ENCODE data around the gene BRINP1.

The BRINP1 gene

DNA sequence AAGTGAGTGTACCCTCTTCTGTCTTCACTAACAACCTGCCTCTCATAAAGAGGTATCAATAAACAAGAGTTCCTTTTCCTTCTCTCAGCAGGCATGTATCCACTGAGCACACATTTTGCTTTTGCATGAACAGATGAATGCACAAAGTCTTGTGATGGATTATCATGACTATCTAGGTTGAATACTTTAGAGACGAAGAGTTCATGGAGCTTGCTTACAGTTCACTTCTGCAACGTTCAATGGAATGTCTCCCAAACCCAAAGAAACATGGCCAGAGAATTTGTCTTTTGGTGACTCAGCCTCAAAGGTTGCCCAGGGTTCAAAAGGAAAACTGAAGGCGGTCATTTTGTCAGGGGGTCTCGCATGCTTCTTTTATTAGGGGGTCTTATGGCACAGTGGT, 55.4 kb downstream of the BRINP1 start:
- no peak for DNase-seq
- H3K4me3 Mint-ChIP-seq: no peak overlapping the region
- H3K27me3 Mint-ChIP-seq: no peaks in the 10 kb centered on the region
- peaks cover 8% of the 10 kb centered on the region for H3K9me3 Mint-ChIP-seq
- no peaks in the 10 kb centered on the region for H3K36me3 Mint-ChIP-seq (ENCODE audit: low read depth)
- no peak overlapping the region for H3K27ac Mint-ChIP-seq
- H3K4me1 Mint-ChIP-seq (ENCODE audit: low read depth): no peaks in the 10 kb centered on the region

DNA sequence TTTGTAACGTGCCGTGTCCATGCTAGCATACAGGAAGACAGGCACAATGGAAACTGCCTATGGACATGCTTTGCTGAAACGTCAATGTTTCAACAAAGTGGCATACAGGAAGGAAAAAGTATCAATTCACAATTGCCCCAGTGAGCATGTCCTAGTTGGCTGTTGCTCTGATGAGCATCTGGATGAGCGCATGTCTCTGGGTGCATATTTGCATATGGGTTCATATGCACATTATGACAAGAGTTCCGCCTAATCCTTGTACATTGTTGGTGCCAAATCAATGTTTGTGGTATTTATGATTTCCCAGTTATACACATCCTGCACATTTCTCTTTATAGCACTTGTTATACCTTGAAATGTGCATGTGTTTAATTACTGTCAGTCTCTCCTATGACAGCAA, 58.5 kb downstream of the BRINP1 start:
- H3K4me1 Mint-ChIP-seq (ENCODE audit: low read depth): no peaks in the 10 kb centered on the region
- DNase-seq: no peak
- H3K27me3 Mint-ChIP-seq: no peaks in the 10 kb centered on the region
- peaks cover 5% of the 10 kb centered on the region for H3K9me3 Mint-ChIP-seq
- no peak overlapping the region for H3K4me3 Mint-ChIP-seq
- no peak overlapping the region for H3K27ac Mint-ChIP-seq
- no peaks in the 10 kb centered on the region for H3K36me3 Mint-ChIP-seq (ENCODE audit: low read depth)

DNA sequence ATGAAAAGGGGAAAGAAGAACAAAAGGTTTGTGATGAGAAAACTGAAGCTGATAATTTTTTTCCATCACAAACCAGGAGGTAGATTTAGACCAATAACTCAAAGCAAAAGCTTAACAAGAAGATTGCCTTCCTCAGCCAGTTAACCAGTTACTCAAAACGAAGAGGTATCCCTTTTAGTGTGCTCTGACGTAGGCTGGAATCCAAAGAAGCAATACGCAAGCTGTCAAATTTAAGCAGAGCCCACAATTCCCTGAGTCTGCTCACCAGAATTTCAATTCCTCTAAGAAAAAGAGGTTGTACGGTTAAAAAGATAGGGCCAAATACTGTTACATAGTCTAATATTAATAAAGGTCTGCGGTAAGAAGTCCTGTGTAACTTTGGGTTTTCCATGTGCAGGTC, 61.8 kb downstream of the BRINP1 start:
- DNase-seq: no peak
- Mint-ChIP-seq H3K36me3 (ENCODE audit: low read depth) (no peaks in the 10 kb centered on the region), H3K27me3 (no peaks in the 10 kb centered on the region), H3K9me3 (no peaks in the 10 kb centered on the region), H3K4me3 (no peak overlapping the region), H3K27ac (no peak overlapping the region), H3K4me1 (ENCODE audit: low read depth) (no peaks in the 10 kb centered on the region)

DNA sequence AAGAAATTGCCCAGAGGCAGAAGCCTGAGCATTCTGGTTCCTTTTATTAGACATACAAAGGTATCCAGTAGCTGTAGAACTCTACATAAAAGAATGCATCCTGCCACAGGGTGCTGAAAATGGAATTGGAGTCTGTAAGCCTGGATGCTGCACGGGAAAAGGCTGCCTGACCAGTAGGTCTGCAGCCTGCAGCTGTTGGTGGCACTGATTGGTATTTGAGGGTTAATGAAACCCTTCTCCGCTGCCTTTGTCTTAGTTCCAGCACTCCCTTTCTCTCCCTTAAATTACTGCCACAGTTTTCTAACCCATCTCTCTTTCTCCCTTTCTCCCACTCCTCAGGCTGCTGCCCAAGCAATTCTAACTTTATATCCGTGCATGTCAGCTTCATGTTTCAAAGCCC, 64.7 kb downstream of the BRINP1 start:
- H3K27ac Mint-ChIP-seq: no peak overlapping the region
- no peak for DNase-seq
- H3K36me3 Mint-ChIP-seq (ENCODE audit: low read depth): no peaks in the 10 kb centered on the region
- H3K4me1 Mint-ChIP-seq (ENCODE audit: low read depth): no peaks in the 10 kb centered on the region
- no peak overlapping the region for H3K4me3 Mint-ChIP-seq
- no peaks in the 10 kb centered on the region for H3K9me3 Mint-ChIP-seq
- no peaks in the 10 kb centered on the region for H3K27me3 Mint-ChIP-seq

DNA sequence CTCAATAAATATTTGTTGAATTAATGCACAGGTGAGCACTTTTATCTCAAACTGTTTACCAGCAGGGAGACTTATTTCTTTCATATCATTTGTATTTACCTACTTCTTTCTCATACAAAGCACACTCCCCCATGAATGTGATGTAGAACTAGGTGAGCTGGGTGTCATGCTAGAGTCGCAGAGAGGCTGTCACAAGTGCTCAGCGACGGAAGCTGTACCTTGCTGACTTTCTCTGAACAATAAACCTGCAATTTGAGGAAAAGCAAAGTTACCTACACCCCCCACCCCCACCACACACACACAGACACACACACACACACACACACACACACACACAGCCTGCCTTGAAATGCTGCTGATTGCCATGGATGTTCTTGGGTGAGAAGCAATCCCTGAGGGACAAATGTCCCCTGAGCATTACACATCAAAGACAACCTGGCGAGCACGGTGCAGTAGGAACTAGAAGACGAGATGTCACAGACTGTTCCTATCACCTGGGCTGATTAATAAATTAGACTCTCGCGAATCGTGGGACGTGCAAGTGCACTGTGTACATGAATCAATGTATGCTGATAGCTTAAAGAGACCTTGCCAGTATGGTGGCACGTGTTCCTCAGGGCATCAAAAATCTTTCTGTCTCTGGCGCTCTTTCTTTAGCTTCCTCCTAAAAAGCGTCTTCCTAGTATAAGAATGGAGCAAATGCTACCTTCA, 66.1 kb downstream of the BRINP1 start:
- Mint-ChIP-seq H3K36me3 (ENCODE audit: low read depth) (no peaks in the 10 kb centered on the region), H3K4me1 (ENCODE audit: low read depth) (no peaks in the 10 kb centered on the region), H3K4me3 (no peak overlapping the region), H3K27me3 (no peaks in the 10 kb centered on the region), H3K9me3 (peaks cover 3% of the 10 kb centered on the region), H3K27ac (no peak overlapping the region)
- no peak for DNase-seq

DNA sequence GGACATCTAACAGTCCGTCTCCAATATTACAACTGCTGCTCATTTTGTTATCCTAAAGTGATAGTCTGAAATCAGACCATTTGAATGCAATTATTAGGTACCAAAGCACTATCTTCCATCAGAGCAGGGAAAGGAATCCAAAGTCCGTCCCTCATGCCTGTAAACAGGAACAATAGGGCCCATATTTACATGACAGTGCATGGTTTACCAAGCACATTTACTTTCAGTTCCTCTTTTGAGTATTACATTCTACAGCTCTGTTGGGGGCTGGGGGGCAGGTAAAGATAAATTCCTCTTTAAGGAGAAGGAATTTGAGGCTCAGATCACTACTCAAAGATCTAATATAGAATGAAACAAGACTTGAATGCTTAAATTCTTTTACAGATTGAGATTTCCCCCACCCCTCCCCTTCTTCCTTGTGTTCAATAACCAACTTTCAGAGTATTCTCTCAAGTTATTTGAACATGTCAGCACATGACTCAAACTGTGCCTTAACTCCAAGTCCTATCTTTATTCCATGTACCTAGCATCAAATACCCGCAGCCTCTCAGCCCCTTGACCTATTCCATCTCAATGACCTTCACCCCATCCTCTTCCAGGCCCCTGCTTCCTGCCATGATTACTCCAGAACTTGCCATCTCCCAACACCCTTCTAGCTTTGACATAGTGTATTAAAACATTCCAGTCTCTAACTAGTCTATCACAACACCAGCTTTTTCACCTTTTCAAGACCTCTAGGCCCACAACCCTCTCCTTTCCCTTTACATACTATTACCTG, 71.0 kb downstream of the BRINP1 start:
- Mint-ChIP-seq H3K27ac (no peak overlapping the region), H3K9me3 (peaks cover 3% of the 10 kb centered on the region), H3K4me1 (ENCODE audit: low read depth) (no peaks in the 10 kb centered on the region), H3K27me3 (no peaks in the 10 kb centered on the region), H3K4me3 (no peak overlapping the region), H3K36me3 (ENCODE audit: low read depth) (no peaks in the 10 kb centered on the region)
- DNase-seq: no peak

DNA sequence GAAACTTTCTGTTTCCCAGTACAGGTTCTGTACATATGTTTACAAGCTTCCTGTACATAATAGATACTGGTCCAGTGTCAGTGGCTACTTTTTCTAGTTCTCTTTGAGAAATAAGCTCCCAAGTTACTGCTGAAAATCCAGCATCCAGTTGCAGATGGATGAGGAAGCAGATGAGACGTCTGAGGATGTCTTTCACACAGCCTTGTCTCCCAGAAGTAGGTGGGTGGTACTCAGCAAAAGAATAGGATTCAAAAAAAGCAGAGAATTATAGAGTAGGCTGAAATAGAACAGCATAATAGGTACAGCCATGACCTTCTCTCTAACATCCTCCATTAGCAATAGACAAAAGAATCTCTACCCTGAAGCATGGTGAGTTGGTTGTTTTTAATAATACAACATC, 77.7 kb downstream of the BRINP1 start:
- Mint-ChIP-seq H3K27ac (no peak overlapping the region), H3K4me1 (ENCODE audit: low read depth) (no peaks in the 10 kb centered on the region), H3K36me3 (ENCODE audit: low read depth) (no peaks in the 10 kb centered on the region), H3K9me3 (peaks cover 7% of the 10 kb centered on the region), H3K4me3 (no peak overlapping the region), H3K27me3 (no peaks in the 10 kb centered on the region)
- DNase-seq: no peak

DNA sequence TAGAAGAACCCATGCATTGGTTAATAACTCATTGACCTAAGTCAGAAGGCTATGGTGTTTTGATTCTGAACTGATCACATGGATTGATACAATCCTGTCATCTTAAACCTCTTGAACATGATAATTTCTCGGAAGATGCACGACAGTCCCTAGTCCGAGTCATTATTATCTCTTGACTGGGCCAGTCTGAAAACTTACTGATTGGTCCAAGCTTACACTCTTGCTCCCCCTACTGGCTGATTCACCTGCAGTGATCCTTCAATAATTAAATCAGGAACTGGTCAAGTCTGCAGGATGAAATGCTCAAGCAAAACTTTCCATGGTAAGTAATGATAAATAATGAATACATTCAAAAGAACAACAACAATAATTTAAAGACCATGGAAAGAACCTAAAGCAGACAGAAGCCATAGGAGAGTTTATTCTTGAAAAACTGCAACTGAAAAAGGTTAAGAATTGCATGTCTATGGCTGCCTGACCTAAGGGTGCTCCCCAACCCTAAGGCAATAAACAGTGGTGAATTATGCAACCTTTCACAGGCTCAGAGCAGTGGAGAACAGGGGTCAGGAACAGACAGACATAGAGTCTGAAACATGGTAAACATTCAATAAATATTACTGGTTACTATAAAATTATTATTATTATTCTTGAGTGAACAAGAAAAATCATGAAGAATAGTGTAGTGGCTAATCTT, 79.3 kb downstream of the BRINP1 start:
- Mint-ChIP-seq H3K27me3 (no peaks in the 10 kb centered on the region), H3K4me3 (no peak overlapping the region), H3K36me3 (ENCODE audit: low read depth) (no peaks in the 10 kb centered on the region), H3K4me1 (ENCODE audit: low read depth) (no peaks in the 10 kb centered on the region), H3K9me3 (peaks cover 7% of the 10 kb centered on the region), H3K27ac (no peak overlapping the region)
- no peak for DNase-seq

DNA sequence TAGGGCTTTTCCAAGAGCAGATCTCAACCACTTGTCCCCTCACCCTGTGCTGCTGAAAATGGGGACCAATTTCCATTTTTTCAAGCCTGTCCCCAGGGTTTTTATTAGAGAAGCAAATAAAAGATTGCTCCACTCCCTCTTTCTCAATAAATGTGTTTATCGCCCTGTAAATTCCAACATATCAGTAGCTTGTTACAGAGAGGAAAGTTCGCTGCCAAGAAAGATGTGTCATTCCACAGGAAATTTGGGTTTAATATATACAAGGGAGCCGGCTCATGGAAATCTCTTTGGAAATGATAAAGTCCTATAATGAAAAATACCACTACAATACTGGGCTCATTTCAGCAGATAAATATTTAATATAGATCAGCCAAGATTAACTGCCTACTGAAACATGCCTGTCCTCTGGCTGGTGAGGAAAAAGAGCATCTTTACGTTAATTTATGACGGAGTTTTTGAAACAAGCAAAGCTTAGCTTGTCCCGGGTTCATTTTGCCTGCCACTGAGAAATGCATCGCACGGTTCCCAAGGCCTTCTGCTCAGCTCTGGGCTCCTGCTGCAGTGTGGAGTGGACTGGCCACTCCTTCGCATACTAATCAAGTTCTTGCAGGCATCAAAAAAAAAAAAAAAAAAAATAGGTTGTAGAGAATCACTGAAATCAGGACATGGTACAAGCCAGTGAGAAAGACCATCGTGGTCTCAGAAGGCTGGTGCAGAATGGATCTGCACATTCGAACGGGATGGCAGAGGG, 84.5 kb downstream of the BRINP1 start:
- no peaks in the 10 kb centered on the region for H3K36me3 Mint-ChIP-seq (ENCODE audit: low read depth)

DNA sequence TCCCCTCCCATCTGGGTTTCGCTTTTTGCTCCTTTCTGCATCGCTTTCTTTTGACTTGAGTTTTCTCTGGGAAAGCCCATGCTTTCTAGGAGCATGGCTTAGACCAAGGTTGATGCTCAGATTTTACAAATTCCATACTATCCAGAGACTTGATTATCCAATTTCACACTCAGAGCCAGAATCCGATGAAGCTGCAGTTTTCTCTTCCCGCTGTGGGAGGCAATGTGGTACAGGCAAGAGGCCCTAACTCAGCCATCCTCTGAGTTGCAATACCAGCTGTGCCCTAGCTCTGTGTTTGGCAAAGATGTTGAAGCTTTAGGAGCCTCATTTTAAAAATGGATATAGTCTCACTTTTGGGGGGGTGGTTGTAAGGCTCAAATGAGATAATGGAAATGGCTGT, 85.1 kb downstream of the BRINP1 start:
- Mint-ChIP-seq H3K4me3 (no peak overlapping the region), H3K9me3 (peaks cover under 1% of the 10 kb centered on the region), H3K36me3 (ENCODE audit: low read depth) (no peaks in the 10 kb centered on the region), H3K27me3 (peaks cover 9% of the 10 kb centered on the region), H3K27ac (no peak overlapping the region), H3K4me1 (ENCODE audit: low read depth) (no peaks in the 10 kb centered on the region)
- no peak for DNase-seq

More for the DNA sequence above, 84.5 kb downstream of the BRINP1 start:
- peaks cover 5% of the 10 kb centered on the region for H3K9me3 Mint-ChIP-seq
- H3K4me1 Mint-ChIP-seq (ENCODE audit: low read depth): no peaks in the 10 kb centered on the region
- H3K27me3 Mint-ChIP-seq: peaks cover 9% of the 10 kb centered on the region
- H3K4me3 Mint-ChIP-seq: no peak overlapping the region
- DNase-seq: no peak
- no peak overlapping the region for H3K27ac Mint-ChIP-seq

DNA sequence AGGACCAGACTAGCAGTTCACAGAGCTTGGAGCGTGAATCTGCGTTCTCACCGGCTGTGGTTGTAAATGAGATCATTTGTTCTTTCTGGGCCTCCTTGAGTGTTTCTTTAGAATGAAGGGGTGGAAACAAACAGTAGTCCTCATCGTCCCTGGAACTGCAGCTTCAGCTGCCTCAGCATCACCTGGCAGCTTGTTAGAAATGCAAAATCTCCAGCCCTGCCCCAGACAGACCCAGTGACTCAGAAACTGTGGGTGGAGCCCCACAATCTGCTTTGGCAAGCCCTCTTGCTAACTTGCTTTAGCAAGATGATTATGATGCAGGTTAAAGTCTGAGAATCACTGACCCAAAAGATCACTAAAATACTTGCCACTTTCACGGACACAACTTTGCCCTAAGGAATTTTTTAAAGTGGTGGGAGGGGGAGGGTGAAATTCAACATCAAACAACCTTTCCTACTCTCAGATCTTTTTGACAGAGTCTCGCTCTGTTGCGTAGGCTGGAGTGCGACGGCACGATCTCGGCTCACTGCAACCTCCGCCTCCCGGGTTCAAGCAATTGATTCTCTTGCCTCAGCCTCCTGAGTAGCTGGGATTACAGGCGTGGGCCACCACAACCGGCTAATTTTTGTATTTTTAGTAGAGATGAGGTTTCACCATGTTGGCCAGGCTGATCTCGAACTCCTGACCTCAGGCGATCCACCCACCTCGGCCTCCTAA, 86.0 kb downstream of the BRINP1 start:
- H3K9me3 Mint-ChIP-seq: no peaks in the 10 kb centered on the region
- no peak for DNase-seq
- no peak overlapping the region for H3K27ac Mint-ChIP-seq
- H3K36me3 Mint-ChIP-seq (ENCODE audit: low read depth): no peaks in the 10 kb centered on the region
- peaks cover 9% of the 10 kb centered on the region for H3K27me3 Mint-ChIP-seq
- no peaks in the 10 kb centered on the region for H3K4me1 Mint-ChIP-seq (ENCODE audit: low read depth)
- no peak overlapping the region for H3K4me3 Mint-ChIP-seq

DNA sequence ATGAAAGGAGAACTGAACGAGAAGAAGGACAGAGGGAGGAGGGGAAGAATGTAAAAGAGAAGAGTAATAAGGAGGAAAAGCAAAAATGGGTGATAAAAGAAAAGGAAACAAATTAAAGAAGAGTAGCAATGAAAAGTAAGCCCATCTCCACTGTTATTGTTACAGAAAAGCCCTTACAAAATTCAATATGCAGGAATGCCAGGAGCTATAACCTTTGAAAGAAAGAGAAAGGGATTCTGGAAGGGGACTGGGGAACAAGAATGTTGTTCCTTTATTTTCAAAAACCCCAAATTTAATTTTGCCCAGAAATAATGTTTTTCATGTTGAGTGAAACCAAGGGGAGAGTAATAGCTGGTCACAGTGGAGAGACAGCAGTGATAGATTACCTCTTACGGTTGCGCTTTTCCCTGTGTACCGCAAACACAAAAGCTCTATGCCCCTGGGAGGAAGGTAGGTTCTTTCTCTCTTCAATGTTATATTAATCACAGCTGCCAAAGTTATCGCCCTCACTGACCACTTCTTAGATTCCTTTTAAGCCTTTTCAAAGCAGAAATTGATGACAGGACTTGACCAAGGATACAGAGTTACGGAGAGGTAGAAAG, 86.7 kb downstream of the BRINP1 start:
- H3K9me3 Mint-ChIP-seq: no peaks in the 10 kb centered on the region
- no peaks in the 10 kb centered on the region for H3K36me3 Mint-ChIP-seq (ENCODE audit: low read depth)
- no peak overlapping the region for H3K4me3 Mint-ChIP-seq
- peaks cover 9% of the 10 kb centered on the region for H3K27me3 Mint-ChIP-seq
- no peak for DNase-seq
- H3K27ac Mint-ChIP-seq: no peak overlapping the region
- no peaks in the 10 kb centered on the region for H3K4me1 Mint-ChIP-seq (ENCODE audit: low read depth)

DNA sequence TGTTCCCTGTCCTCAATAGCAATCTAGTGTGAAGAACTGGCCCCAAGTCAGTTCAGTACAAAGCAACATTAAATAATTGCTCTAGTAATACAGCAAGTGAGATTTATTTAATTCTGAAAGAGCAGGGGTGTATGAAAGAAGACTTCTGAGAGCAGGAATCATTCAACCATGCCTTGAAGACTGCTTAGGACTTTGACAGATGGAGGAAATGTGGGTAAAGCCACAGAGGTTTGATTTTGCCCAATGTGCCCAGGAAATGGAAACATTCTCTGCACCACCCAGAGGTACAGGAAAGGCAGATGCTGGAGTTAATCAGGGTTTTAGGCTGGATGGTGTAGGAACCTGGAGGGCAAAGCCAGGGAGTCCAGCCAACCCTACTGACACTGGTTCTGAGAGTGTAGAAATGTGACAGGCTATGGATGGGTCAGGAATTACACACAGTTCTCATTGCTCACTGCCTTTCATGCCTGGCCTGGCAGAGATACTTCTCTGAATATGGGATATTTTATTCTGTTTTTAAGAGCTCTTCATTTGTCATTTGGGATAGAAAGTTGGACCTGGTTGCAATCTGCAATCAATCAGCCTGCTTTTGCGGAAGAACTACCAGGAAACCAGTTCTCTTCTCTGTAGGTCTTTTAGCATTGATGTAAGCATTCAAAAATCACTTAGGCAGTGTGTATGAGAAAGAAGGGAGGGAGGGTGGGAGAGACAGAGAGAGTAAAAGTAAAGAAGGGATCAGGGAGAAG, 88.3 kb downstream of the BRINP1 start:
- H3K27me3 Mint-ChIP-seq: peaks cover 9% of the 10 kb centered on the region
- no peak overlapping the region for H3K4me3 Mint-ChIP-seq
- no peaks in the 10 kb centered on the region for H3K9me3 Mint-ChIP-seq
- no peaks in the 10 kb centered on the region for H3K36me3 Mint-ChIP-seq (ENCODE audit: low read depth)
- no peak for DNase-seq
- H3K4me1 Mint-ChIP-seq (ENCODE audit: low read depth): no peaks in the 10 kb centered on the region
- no peak overlapping the region for H3K27ac Mint-ChIP-seq

All from activated T-cell treated with anti-CD3 and anti-CD28 coated beads, Interleukin-2, amount 50 U/mL, for 24 hours (primary cell).